GM19452 (cell line): ENCODE results near the gene ZNF587.
"Not testable (repeated sequence)": the region's sequence is repeated elsewhere in the genome, so short reads cannot be mapped to it uniquely, and the experiment has no call there.

Experiments used
- ATAC-seq: cut with Tn5 transposase; IDR thresholded peaks from one replicate; pipeline ENCODE4 v1.9.1; 2021; ENCODE audit not compliant: unreplicated experiment

The ZNF587 gene

GRCh38 chr19:57886046-57886445 lies 36.4 kb downstream of the ZNF587 start:
- no peak for ATAC-seq

- no peak for ATAC-seq
Measured at GRCh38 chr19:57887195-57887941, 37.7 kb downstream of the ZNF587 start.

GRCh38 chr19:57888107-57888559 lies 38.5 kb downstream of the ZNF587 start:
- no peak for ATAC-seq

- ATAC-seq, result peak; percentile 70
Measured at GRCh38 chr19:57888560-57889231, 39.0 kb downstream of the ZNF587 start, which contains the start of gene ZNF814. Gene ZNF814 (minus strand): TSS chr19:57889037. CDS start chr19:57888802, 235 bp downstream.

GRCh38 chr19:57890706-57891105 lies 41.0 kb downstream of the ZNF587 start:
- ATAC-seq, result not testable (repeated sequence)

GRCh38 chr19:57900311-57900710 lies 50.7 kb downstream of the ZNF587 start:
- ATAC-seq, result no peak

- ATAC-seq, result no peak
Measured at GRCh38 chr19:57903618-57904184, 54.0 kb downstream of the ZNF587 start.

GRCh38 chr19:57905258-57905657 lies 55.6 kb downstream of the ZNF587 start:
- no peak for ATAC-seq

- no peak for ATAC-seq
Measured at GRCh38 chr19:57907394-57907793, 57.7 kb downstream of the ZNF587 start.

GRCh38 chr19:57914531-57914930 lies 64.9 kb downstream of the ZNF587 start:
- no peak for ATAC-seq
